GM21619 (cell line): ENCODE data around the gene BANF2.
"Not testable (repeated sequence)": the region's sequence is repeated elsewhere in the genome, so short reads cannot be mapped to it uniquely, and the experiment has no call there.

Experiments used
- ATAC-seq: cut with Tn5 transposase; IDR thresholded peaks from one replicate; pipeline ENCODE4 v1.9.1; 2021; ENCODE audit not compliant: unreplicated experiment

Gene BANF2

DNA sequence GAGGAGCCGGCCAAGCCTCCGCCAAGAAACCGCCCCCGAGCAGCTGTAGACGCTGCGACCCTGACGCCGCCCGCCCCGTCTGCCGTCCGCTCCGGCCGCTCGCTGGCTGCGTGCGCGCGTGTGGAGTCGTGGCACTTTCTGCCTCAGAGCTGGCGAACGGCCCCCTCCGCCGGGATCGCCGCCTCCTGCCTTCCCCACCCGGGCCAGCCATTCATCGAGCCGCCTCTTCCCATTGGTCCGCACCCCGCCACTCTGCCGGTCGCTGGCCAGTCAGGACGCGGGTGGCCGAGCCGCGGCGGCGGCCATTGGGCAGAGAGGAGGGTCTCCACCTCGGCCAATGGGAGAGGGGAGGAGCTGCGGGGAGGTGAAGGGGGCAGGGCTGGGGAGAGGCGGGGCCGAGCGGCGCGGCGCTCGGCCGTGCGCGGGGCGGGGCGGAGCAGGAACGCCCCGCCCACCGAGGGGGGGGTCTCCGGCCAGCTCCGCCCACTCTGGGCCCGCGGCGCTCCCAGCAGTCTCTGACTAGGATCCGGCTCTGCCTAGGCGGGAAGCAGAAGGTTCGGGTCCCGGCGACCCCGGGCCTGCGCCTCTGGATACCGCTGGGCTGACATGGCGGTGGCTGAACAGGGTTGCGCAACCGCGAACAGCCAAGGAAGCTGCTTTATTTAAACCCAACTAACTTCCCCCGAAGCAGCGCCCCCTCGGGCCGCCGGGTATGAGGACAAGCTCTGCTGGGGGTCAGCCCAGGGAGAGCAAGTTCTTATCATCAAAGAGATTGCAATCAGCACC lies 17.5 kb upstream of the BANF2 start, which contains the start of gene RRBP1:
Gene RRBP1 (minus strand): TSS at position 140 of the 786 bp plus-strand sequence. CDS start 21,735 bp downstream, outside the sequence.
- peak; percentile 87 for ATAC-seq

GRCh38 chr20:17682889-17683198 lies 16.9 kb upstream of the BANF2 start:
- ATAC-seq = no peak

- no peak for ATAC-seq
Measured at GRCh38 chr20:17683218-17684076, 16.3 kb upstream of the BANF2 start.

DNA sequence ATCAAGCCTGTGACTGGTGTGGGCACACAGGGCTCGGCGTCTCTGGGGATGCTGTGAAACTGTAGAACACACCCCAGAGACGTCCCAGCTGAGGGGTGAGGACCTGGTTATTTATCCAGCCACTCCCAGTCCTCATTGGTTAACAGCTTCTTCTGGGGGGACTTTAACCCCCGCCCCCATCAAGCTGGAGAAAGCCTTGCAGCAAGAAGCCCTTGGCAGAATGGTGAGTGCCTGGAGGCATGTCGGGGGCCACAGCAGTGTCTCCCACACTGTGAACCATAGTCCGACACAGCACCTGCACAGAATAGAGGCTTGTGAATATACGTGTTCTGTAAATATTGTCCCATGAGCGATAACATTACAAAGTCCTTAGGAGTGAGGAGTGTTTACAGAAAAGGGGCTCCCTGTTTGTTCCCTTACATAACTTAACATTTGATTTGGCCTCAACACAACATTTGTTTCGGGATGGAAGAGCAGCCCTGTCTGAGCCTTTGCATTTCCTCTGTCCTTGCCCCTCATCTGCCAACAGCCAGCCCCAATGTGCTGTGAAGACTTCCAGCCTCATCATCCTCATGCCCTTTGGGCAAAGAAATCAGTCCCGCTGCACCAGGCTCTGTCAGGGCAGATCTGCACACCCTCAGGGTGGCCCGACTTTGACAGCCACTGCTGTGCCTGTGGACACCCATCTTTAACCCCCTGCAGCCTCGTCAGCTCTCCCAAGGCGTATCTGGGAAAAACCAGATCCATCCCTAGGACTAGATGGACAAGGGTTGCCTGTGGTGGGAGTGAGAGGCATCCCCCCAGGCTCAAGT lies 15.5 kb upstream of the BANF2 start:
- ATAC-seq = no peak

DNA sequence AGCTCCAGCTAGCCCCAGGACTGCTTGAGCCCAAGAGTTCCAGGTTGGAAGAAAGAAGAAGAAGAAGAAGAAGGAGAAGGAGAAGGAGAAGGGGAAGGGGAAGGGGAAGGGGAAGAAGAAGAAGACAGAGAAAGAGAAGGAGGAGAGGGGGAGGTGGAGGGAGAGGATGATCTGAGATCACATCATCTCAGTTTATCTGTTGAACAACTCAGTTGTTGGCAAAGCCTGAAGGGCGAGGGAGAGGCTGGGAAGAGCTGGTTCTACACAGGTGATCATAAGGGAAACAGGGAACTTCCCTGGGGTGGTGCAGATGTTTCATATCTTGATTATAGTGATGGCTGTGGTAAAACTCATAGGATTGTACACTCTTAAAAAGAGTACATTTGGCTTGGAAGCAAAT lies 14.6 kb upstream of the BANF2 start:
- no peak for ATAC-seq

GRCh38 chr20:17687800-17688199 lies 12.0 kb upstream of the BANF2 start:
- ATAC-seq = no peak

GRCh38 chr20:17688965-17689364 lies 10.8 kb upstream of the BANF2 start:
- ATAC-seq = no peak

- no peak for ATAC-seq
Measured at GRCh38 chr20:17690144-17690543, 9.6 kb upstream of the BANF2 start.

- no peak for ATAC-seq
Measured at GRCh38 chr20:17691758-17692157, 8.0 kb upstream of the BANF2 start.

GRCh38 chr20:17693444-17694001 lies 6.2 kb upstream of the BANF2 start:
- no peak for ATAC-seq

DNA sequence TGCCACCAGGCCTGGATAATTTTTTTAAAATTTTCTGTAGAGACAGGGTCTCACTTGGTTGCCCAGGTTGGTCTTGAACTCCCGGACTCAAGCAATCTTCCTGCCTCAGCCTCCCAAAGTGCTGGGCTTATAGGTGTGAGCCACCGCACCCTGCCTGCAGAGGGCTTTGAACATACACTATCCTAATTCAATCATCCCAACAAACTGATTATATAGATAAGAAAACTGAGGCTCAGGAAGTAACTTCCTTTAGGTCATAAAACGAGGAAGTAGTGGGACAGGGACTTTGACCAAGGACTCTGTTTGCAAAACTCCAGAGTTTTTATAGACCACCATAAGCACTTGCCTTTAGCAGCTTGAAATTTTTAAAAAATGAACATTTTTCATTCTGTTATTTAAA lies 5.0 kb upstream of the BANF2 start:
- no peak for ATAC-seq

DNA sequence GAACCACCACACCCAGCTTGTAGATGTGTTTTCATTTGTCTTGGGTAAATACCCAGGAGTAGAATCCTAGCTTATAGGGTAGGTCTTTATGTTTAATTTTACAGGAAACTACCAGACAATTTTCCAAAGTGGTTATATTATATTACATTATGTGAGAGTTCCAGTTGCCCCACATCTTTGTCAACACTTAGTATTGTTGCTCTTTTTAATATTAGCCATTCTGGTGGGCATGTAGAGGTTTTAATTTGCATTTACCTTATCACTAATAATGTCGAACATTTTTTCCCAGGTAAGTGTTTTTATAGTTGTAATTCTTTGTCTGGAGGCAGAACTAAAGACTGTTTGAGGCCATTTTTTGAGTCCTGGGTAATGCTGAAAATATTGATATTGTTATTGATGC lies 3.5 kb upstream of the BANF2 start:
- no peak for ATAC-seq

GRCh38 chr20:17697171-17697570 lies 2.6 kb upstream of the BANF2 start:
- ATAC-seq = no peak

DNA sequence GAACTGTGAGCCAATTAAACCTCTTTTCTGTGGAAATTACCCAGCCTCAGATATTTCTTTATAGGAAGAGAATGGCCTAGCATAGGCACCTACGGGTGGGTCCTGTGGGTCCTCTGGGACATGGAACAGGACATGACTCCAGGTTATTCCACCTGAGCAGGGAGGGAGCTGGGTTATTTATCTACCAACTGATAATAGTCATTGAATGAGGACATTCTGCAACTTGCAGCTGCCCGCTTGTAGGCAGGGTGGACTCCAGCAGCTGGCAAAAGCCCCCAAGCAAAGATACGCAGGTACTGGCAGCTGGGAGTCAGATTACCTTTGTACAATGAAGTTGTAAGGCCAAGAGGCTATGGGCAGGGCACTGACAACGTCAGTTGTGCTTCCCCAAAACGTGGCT lies 1.4 kb upstream of the BANF2 start:
- ATAC-seq = no peak

- no peak for ATAC-seq
Measured at GRCh38 chr20:17700637-17701036, 871 bp downstream of the BANF2 start.

DNA sequence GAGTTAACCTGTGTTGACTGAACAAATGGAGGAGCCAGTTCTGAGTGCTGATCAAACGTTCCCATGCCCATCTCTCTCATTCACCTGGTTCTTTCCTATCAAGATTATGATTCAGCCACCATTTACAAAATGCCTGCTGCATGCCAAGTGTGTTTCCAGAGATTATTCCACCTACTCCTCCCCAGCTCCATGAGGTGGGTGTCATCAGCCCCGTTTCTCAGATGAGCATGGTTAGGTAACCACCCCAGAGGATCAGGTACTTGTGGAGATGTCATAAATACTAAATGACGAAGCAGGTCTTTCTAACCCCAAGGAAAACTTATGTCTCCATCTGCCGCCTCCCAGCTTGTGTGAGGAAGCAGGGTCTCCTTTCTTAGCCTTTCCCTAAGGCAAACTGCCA lies 2.1 kb downstream of the BANF2 start:
- ATAC-seq = no peak

DNA sequence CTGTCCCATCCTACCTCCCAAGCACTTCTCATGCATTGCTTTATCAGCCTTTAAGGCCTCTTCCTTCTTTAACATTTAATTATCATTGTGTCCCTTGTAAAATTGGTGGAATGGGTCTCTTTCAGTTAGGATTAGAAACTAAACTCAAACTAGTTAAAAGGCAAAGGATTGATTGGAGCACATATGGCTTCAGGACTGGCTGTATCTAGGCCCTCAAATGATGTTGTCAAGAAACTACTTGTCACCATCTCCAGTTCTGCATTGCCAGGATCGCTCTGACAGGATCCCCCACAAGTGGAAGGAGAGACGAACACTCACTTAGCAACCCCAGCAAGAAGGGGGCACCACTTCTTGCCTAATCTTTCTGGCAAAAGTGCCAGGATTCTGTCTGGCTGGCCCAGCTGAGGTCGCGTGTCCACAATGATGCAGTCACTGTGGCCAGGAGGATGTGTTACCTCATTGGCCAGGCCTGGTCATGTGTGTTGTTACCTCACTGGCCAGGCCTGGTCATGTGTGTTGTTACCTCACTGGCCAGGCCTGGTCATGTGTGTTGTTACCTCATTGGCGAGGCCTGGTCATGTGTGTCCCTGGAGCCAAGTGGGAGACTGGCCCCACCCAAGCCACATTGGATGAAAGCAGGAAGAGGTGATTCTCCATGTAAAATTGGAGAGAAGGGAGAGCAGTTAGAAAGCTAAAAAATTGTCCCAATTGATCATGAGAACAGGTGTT lies 5.0 kb downstream of the BANF2 start:
- ATAC-seq = no peak

DNA sequence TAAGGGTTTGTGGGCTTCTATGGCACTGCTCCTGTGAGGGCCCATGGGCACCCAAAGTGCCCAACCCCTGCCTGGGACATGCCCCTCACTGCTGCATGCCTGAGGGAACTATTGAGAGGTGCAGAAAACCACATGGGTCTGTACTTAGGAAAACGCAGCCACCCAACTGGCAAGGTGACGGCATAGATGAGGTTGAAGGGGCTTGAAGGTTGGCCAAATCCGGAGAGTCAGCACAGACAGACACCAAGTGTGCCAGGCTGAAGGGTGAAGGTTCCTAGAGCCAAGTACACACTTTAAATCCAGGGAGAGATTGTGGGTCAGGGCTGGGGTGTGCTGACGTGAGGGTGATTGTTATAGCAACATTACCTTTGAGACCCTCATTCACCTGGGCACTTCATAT lies 6.2 kb downstream of the BANF2 start:
- ATAC-seq = no peak

GRCh38 chr20:17706632-17707031 lies 6.9 kb downstream of the BANF2 start:
- ATAC-seq = no peak

- not testable (repeated sequence) for ATAC-seq
Measured at GRCh38 chr20:17707951-17708350, 8.2 kb downstream of the BANF2 start.
